22Rv1 (cell line): Measurements from ENCODE around the gene MED20.

Experiments used
- ZFX ChIP-seq: fragments of 450-650 bp; IDR thresholded peaks from 2 replicates; pipeline ENCODE4 v1.6.1; 2017; ENCODE audit warnings: antibody characterized with exemption, borderline replicate concordance
- TF ChIP-seq, protein P1 (sequence below): fragments of 450-650 bp; IDR thresholded peaks from 2 replicates; pipeline ENCODE4 v1.5.1; 2017; ENCODE audit warnings: mild to moderate bottlenecking

DNA sequence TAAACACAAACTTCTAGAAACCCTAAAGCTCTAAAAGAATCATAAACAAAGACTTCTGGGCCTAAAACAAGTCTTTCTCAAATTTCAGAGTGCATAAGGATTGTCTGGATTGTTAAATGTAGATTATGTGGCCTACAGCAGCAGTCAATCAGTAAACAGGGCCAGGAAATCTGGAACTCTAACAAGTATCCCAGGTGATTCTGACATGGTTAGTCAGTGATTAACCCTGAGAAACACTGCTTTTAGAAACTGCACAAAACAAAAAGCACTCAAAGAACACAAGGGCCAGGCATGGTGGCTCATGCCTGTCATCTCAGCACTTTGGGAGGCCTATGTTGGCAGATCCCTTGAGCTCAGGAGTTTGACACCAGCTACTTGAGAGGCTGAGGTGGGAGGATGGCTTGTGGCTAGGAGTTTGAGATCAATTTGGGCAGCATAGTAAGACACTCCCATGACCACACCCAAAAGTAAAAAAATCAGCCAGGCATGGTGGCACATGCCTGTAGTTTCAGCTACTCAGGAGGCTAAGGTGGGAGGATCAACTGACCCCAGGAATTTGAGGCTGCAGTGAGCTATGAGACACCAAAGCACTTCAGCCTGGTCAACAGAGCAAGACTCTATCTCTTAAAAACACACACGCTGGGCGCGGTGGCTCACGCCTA lies 5.9 kb downstream of the MED20 start:
- TF ChIP-seq, protein P1, sequence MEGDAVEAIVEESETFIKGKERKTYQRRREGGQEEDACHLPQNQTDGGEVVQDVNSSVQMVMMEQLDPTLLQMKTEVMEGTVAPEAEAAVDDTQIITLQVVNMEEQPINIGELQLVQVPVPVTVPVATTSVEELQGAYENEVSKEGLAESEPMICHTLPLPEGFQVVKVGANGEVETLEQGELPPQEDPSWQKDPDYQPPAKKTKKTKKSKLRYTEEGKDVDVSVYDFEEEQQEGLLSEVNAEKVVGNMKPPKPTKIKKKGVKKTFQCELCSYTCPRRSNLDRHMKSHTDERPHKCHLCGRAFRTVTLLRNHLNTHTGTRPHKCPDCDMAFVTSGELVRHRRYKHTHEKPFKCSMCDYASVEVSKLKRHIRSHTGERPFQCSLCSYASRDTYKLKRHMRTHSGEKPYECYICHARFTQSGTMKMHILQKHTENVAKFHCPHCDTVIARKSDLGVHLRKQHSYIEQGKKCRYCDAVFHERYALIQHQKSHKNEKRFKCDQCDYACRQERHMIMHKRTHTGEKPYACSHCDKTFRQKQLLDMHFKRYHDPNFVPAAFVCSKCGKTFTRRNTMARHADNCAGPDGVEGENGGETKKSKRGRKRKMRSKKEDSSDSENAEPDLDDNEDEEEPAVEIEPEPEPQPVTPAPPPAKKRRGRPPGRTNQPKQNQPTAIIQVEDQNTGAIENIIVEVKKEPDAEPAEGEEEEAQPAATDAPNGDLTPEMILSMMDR: no peak
- TF ChIP-seq ZFX: no peak
